BJ (cell line): ENCODE measurements around the gene RAB6A. TPM values are rescaled to one million over a fixed set of nuclear protein-coding genes. Genes with fewer than 3 reads are reported as not detected.

Source experiments
- CTCF ChIA-PET: fragments of 350-600 bp; formaldehyde crosslinking; extraction: SDS; loops from one replicate; lab custom pipeline; 2021; ENCODE audit warnings: antibody characterized with exemption, inconsistent platforms; lab: Yijun Ruan, JAX
- POLR2A ChIA-PET: fragments of 300-600 bp; sonication (Branson Sonifier 250); formaldehyde crosslinking; extraction: SDS; loops from one replicate; lab custom pipeline; 2021; ENCODE audit warnings: antibody characterized with exemption; lab: Charles Lee
- DNase-seq: peaks from one replicate; pipeline ENCODE4 v3.0.0-alpha.2; 2011; ENCODE audit warnings: low read depth
- H3K27me3 ChIP-seq: 2 replicates; pipeline ENCODE4 v1.6.0; 2011; ENCODE audit warnings: low read length; ENCODE audit not compliant: control insufficient read depth, insufficient read depth
- H3K36me3 ChIP-seq: 2 replicates; pipeline ENCODE4 v1.5.1; 2011; ENCODE audit warnings: low read length; ENCODE audit not compliant: control insufficient read depth, insufficient read depth
- H3K4me3 ChIP-seq: 2 replicates; pipeline ENCODE4 v1.5.1; 2011; ENCODE audit warnings: low read depth, mild to moderate bottlenecking, control low read depth, low read length
- CTCF ChIP-seq: IDR thresholded peaks from 2 replicates; pipeline ENCODE4 v1.5.1; 2011; ENCODE audit warnings: low read depth, mild to moderate bottlenecking, control low read depth, inconsistent platforms, low read length, moderate library complexity; ENCODE audit not compliant: insufficient read depth
- polyA minus RNA-seq: library from RNA; depleted of rRNA, polyadenylated mRNA; stranded (reverse); fragments of >200 nt; gene quantifications from 2 replicates; pipeline ENCODE4 v1.2.3, GENCODE V29; 2011; rRNA and poly(A)+ RNA removed
- polyA plus RNA-seq: library from polyadenylated mRNA; depleted of rRNA; stranded (reverse); fragments of >200 nt; gene quantifications from 2 replicates; pipeline ENCODE4 v1.2.3, GENCODE V29; 2011; rRNA removed

RAB6A gene
- polyA plus RNA-seq (73.5 and 105 TPM in 2 replicates), polyA minus RNA-seq (50.1 and 51.5 TPM in 2 replicates)

DNA sequence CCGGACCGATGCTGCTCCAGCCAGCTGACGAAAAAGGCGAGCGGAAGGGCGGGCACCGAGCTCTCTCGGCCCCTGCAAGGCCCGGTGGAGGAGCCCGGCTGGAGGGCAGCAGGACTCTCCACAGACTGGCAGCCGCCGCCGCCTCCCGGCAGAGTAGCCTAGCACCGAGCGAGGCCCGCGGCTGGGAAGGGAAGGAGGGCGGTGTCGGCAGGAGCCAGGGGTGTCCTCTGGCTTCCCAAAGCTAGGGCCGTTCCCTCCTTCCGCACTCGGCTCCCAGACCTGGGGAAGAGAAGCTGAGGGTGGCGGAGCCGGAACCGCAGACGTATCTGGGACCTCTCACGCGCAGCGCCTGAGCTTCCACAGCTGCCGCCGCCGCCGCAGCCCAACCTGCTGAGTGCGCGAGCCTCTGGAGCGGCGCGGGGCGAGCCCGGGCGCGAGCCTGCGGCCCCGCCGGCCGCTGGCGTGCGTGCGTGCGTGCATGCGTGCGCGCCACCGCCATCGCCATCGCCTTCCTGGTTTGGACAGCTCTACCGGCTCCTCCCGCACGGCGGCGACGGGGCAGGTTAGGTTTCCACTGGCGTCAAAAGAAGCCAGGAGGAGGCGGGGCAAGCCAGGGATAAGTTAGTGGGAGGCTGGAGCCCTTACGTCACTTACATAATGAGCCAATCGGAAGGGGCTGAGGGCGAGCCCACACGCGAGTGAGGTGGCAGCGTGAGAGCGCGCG, at the start of gene RAB6A:
TSS of gene RAB6A (minus strand) at position 396 of the 724 bp plus-strand sequence. CDS start 439 bp downstream, outside the sequence.
- peak; percentile 98 for DNase-seq
- Histone ChIP-seq H3K27me3 (no peaks in the 10 kb centered on the region), H3K4me3 (peak within 1 kb of the TSS; percentile 92), H3K36me3 (no peaks in the 10 kb centered on the region)
- POLR2A ChIA-PET, result interaction anchor here (1.0 to 1.8 kb wide), 2 partner anchors 19 to 454 kb away, joined by 3 to 11 read pairs; no protein-coding TSS in a partner anchor
- CTCF ChIA-PET, result interaction anchor here (1.2 to 2.0 kb wide), 2 partner anchors 18 to 99 kb away, joined by 4 to 10 read pairs; no protein-coding TSS in a partner anchor
- peak; percentile 36 for TF ChIP-seq CTCF

DNA sequence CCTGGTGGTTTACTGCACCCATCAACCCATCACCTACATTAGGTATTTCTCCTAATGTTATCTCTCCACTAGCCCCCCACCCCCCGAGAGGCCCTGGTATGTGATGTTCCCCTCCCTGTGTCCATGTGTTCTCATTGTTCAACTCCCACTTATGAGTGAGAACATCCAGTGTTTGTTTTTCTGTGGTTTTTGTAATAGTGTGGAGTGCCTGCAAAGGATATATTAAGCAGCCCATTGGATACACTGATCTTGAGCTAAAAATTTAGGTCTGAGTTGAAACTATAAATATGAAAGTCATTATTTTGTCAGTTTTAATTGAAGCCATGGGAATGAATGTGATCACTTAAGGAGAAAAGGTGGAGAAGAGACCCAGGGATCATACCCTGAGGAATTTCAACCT, 49.8 kb upstream of the RAB6A start:
- CTCF ChIA-PET, result interaction anchor here (1.3 kb wide), 1 partner anchor 27 kb away, joined by 4 read pairs; no protein-coding TSS in a partner anchor
- no peak for TF ChIP-seq CTCF
- DNase-seq, result no peak
- Histone ChIP-seq H3K27me3 (no peaks in the 10 kb centered on the region), H3K36me3 (no peaks in the 10 kb centered on the region), H3K4me3 (no peak overlapping the region)
- POLR2A ChIA-PET, result no interaction called here

GRCh38 chr11:73808052-73808451, 47.2 kb upstream of the RAB6A start:
- Histone ChIP-seq H3K36me3 (no peaks in the 10 kb centered on the region), H3K27me3 (no peaks in the 10 kb centered on the region), H3K4me3 (no peak overlapping the region)
- CTCF ChIA-PET, result no interaction called here
- TF ChIP-seq CTCF, result no peak
- no peak for DNase-seq
- POLR2A ChIA-PET, result no interaction called here

- H3K36me3 ChIP-seq, result no peaks in the 10 kb centered on the region
- CTCF ChIA-PET, result interaction anchor here (0.6 kb wide), 1 partner anchor 62 kb away, joined by 3 read pairs; no protein-coding TSS in a partner anchor
- no peaks in the 10 kb centered on the region for H3K27me3 ChIP-seq
- TF ChIP-seq CTCF, result no peak
- no peak overlapping the region for H3K4me3 ChIP-seq
- no peak for DNase-seq
- POLR2A ChIA-PET, result no interaction called here
Measured at GRCh38 chr11:73804712-73805111, 43.8 kb upstream of the RAB6A start.

DNA sequence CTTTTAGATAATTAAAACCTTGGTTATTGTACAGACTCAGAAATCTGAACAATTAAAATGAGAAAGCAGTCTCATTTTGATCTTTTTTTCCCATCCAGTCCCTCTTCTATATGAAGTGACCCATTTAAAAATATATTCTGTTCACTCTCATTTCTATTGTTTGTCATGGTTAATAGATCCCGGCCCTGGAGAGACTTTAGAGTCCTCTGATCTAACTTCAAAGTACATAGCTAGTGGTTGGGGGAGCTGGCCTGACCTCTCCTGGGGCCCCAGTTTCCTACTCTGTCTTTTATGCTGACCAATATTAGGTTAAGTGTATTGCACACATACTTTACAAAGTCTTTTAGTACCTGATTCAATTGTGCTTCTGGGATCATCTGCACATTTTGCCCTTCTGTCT, 40.3 kb upstream of the RAB6A start:
- ChIA-PET POLR2A (no interaction called here), CTCF (no interaction called here)
- DNase-seq, result no peak
- Histone ChIP-seq H3K4me3 (no peak overlapping the region), H3K36me3 (0 out of 2 replicates have a peak, but pooled peaks cover 1% of the 10 kb centered on the region), H3K27me3 (no peaks in the 10 kb centered on the region)
- no peak for TF ChIP-seq CTCF
